Activated CD4-positive, alpha-beta T cell treated with anti-CD3 and anti-CD28 coated beads for 24 hours (primary cell): ENCODE data around the gene CACNA1G.
A peak's percentile ranks its signal among the peaks of the same experiment; 100 is the strongest.

Experiments used
- DNase-seq, 2 donors: peaks; one replicate each; pipeline ENCODE4 v3.0.0-alpha.2; 2020; ENCODE audit warnings: low read depth in 2 of 2

The CACNA1G gene

DNA sequence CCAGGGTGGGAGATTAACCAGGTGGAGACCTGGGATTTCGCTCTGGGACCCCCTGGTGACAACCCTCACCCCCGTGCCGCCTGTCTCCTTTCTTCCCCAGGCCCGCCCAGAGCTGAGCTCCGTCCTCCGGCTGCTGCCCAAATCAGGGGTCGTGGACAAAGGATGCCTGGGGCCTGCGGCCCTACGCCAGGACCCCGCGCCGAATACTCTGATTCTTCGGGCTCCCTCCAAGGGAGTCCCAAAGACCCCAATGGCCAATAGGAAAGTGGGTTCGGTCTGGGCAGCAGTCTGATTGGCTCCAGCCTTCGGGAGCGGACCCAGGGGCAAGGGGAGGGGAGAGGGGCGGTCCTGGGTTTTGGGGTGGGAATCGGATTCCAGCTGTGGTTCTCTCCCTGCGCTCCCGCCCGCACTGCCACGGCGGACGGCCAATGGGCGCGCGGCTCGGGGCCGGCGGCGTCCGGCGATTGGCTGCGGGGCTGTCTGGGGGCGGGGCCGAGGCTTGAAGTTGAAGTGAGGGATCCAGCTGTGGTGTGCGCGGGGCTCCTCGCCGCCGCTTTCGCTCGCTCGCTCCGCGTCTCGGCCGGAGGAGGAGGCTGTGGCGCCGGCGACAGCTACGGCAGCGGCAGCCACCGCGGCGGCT lies at the start of gene CACNA1G:
TSS of gene CACNA1G (plus strand) at position 531 of the 640 bp plus-strand sequence. CDS start 745 bp downstream, outside the sequence.
- DNase-seq: peak; percentile 73 to 87

DNA sequence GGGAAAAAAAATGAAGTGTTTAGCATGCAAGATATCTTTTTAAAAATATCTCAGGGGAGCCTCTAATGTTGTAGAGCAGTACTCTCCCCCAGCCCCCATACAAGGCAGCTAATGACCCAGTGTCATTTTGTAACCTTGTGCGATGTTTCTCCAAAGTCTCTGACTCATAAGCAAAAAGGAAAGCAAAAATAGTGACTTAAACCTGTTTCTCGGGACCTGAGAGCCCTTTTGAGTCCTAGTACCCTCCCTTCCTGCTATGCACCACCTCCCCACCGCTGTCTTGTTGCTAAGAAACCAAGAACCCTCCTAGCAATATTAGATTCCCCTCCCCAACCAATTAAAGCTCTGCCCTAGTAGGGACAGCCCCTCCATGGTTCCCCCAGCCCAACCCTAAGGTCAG lies 49.5 kb upstream of the CACNA1G start:
- peak in 1 of 2 donors; percentile 7 for DNase-seq

DNA sequence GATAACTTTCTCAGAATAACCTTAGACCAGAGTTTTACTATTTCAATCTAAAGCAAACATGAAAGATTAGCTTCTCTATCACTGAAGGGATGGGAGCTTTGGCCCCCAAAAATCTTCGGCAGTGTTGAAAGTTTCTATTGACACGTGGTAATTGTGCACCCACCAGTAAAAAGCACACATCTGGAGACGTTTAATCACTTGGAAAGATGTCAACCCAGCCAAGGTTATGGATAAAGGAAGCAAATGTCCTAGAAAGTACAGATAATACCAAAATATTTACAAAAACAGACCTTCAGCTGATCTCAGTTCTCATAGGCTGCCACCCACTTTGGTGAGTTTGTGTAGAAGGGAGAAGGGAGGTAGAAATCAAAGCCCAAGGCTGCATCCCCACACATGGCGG lies 47.0 kb upstream of the CACNA1G start:
- no peak for DNase-seq

DNA sequence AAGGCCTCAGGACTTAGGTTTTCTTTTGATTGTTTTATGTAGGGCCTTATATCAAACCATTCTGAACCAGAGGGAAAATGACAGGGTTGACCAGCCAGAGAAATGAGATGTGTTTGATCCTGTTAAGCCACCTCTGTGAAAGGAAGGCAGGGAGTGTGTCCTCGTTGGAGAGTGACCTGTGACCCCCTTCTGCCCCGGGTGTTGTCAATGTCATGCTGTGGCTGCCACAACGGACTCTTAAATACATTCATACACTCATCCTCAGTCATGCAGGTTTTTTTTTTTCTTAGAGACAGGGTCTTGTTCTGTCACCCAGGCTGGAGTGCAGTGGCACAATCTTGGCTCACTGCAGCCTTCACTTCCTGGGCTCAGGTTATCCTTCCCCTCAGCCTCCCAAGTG lies 46.1 kb upstream of the CACNA1G start:
- DNase-seq: no peak

DNA sequence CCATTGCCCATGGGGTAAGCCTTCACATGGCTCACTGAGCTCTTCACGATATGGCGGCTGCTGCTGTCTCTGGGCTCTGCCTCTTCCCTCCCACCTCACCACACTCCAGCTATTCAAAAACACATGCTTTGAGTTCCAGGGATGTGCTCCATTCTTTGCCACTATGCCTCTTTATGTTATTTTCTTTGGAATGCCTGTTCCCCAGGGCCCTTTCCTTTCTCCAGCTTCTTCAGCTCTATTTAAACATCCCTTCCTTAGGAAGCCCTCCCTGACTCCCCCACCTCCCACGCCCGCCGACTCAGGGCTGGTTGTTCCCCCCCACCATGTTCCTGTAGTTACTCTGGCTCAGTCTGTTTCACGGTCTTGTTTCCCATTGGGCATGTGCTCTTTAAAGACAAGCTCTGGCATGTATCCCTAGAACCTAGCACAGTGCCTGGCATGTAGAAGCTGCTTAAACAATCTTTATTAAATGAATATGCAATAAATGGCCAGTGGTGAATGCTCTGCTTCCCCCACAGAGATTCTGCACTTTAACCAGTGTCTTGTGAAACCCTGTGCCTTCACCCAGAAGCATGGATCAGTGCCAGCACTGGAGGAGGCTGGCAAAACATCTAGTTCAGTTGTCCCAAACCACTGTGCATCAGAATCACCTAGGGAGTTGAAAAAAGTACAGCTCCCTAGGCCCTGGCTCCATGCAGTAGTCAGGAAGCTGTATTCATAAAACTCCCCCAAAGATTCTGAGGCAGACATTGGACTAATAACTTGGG lies 45.4 kb upstream of the CACNA1G start:
- no peak for DNase-seq

DNA sequence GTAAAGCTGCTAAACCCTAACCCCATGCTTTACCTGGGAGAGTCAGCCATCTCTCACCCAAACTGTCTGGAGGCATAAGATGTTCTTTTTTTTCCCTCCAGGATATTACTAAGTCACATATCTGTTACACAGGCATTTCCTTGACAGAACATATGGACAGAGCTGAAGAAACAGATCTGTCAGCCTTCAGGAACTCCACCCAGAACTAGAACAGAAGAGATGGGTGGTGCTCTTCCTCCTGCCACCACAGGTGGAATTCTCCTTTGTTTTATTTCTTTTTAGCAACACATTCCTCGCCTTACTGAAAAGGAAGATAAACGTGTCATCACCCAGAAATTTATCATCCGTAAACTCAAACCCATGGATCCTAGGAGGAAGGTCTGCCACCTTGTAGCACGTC lies 43.5 kb upstream of the CACNA1G start:
- DNase-seq: no peak

DNA sequence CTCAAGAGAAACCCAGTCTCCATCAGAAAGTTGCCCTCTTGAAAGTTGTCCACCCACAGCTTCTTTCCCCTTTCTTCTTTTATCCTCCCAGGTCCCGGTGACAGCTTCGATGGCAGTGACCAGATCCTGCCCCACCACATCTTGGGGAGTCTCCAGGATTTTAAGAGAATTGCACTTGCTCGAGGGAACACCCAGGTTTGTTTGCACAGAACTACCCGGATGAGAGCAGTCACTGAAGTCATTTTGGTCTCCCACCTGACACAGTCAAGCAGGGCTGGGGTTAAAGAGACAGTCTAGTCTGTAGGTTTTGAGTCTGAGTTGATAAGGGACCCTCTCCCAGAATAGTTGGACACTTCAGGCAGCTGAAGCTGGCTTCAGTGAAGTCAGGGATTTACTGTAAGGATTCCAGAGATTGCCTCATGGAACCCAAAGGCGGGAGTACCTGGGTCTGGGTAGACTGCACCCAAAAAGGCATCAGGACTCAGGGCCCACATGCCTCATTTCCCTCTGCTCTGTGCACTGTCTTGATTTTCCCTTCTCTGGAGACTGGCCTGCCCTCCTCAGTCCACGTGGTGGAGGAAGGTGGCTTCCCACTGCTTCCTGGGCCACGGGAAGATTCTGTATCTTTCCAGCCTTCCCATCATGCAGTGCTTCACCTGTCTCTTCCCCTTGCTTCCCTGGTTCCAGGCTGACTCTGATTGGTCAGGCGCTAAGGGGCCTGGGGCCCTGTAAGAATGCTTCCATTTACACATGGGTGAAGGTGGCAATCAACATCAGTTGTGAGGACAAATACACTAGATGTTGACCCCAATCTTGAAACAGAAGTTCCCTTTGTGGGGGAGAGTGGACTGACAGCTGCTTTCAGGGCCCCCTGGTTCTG lies 42.8 kb upstream of the CACNA1G start:
- DNase-seq: no peak

DNA sequence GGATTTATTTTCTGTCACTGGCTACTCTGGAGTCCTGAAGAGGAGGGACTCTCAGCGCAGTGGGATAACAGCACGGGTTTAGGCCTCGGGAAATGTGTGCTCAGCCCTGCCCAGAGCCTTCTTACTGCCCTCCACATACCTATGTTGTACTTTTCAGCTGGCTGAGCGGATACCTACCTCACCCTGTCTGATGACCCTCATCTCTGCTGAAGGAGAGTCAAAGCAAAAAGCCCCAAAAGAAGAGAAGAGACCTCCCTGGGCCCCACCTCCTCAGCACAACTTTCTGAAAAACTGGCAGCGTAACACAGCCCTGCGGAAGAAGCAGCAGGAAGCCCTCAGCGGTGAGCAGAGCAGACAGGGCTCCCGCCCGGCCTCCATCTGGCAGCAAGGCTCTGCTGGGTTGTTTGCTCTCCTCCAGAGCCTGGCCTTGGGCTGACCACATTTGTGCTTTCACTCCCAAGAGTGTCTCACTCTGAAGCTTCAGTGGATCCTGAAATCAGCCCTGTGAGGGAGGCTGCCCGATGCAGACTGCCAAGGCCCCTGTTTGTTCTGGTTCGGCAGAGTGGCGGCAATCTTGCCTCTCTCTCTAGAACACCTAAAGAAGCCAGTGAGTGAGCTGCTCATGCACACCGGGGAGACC lies 42.0 kb upstream of the CACNA1G start:
- no peak for DNase-seq

DNA sequence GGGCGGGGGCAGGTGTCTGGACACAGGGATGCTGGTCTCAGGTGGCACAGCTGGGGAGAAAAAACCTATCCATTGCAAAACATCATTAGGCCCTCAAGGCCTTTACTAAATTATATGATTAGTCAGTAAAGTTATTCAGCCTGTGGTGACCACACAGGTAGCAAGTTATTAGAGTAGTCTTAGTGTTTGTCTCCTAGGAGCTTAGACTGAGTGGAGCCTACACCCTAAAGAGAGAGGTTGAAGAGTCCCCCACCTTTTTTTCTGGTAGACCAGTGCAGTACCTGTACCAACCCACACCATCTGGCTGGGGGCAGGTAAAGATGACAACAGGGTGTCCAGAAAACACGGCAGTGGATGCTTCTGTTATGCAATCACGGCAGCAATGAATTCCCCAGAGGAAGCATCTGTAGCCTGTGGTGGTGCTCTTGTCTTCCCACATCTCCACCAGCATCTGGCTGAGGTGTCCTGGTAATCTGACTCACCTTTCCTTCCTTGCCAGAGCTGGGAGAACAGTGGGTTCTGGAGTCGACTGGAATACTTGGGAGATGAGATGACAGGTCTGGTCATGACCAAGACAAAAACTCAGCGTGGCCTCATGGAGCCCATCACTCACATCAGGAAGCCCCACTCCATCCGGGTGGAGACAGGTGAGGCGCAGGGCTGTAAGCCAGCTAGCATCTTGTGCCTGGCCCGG lies 41.2 kb upstream of the CACNA1G start:
- DNase-seq: no peak

DNA sequence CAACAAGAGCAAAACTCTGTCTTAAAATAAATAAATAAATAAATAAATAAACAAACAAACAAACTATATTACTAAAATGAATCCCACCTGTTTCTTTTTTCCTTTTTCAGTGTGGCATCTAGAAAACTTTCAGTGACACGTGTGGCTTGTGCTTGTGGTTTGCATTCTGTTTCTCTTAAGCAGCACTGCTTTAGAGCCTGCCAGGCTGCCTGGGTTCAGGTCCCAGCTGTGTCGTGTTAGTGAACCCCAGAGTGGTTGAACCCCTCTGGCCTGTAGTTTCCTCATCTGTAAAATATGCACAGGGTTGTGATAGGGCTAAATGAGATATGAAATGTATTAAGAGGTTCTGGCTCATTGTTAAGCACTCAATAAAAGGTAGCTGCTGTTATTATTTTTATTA lies 40.0 kb upstream of the CACNA1G start:
- DNase-seq: no peak

DNA sequence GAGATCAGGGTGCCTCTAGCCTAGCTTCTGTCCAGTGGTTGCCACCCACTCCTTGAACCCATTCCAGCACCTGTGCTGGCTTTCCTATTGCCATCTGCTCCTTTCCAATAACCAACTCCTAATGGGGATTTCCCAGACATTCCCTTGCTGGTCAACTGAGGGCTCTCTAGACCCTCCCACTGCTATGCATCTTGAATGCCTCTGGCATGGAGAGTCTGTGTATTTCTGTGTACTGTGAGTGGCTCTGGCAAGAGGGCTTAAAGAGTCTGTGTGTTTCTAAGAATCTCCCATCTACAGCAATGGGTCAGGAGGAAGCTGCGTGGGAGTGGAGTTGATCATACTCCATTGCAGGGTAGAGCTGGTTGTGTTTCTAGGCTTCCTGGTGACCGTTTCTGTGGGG lies 39.0 kb upstream of the CACNA1G start:
- no peak for DNase-seq

DNA sequence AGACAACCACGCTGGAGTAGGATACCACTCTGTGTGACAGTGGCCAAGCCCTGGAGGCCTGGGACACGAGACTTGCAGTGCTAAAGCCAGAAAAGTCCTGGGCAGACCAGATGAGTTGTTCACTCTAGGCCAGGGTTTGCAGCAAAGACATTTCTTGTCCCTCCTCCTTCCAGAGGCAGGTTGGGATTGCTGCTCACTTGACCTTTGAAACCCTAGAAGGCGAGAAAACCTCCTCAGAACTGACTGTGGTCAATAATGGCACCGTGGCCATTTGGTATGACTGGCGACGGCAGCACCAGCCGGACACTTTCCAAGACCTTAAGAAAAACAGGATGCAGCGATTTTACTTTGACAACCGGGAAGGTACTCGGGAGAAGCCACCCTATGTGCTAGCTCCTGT lies 37.7 kb upstream of the CACNA1G start:
- no peak for DNase-seq

DNA sequence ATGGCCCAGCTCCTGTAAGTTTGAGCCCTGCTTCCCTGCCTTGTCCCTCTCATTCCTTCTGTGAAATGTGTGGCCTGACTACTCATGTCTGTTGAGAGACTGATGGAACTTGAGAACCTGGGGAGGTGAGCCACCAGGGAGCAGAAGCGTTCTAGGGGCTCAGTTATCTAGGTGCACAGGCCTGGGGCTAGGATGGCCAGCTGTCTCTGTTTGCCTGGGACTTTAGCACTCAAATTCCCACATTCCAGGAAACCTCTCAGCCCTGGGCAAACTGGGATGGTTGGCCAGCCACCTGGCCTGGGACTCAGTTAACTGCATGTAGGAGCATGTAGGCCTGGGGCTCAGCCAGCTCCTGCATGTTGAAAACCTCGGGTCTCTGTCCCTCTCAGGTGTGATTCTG lies 37.3 kb upstream of the CACNA1G start:
- no peak for DNase-seq

DNA sequence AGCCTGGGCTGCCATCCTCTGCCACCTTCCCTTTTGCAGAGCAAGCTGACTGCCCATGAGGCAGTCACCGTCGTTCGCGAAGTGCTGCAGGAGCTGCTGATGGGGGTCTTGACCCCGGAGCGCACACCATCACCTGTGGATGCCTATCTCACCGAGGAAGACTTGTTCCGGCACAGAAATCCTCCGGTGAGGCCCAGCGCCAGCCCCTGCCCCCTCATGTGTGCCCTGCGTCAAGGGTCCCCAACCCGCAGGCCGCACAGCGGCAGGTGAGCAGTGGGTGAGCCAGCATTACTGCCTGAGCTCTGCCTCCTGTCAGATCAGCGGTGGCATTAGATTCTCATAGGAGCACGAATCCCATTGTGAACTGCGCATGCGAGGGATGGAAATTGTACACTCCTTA lies 35.7 kb upstream of the CACNA1G start:
- no peak for DNase-seq

DNA sequence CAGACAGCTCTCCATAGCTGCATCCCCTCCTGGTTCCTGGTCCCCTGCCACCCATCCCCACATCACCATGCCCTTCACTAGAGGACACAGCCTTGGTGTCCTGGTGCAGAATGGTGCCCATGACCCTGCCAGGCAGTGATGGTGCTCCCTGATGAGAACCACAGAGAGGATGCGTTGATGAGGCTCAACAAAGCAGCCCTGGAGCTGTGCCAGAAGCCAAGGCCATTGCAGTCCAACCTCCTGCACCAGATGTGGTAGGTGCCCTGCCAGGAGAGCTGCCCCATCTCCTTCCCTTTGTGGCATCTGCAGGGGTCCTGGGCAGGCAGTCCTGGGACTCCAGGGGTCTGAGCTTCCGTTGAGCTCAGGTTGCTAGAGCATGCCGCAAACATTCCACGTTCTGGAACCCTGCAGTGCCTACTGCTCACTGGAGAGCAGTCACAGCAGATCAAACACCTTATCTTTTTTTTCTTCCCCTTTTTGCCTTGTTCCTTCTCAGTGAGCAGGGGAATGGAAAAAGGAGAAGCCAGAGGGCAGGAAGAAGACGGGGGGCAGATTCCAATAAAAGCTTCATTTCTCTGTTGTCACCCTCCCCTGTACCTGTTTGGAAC lies 33.3 kb upstream of the CACNA1G start:
- no peak for DNase-seq

DNA sequence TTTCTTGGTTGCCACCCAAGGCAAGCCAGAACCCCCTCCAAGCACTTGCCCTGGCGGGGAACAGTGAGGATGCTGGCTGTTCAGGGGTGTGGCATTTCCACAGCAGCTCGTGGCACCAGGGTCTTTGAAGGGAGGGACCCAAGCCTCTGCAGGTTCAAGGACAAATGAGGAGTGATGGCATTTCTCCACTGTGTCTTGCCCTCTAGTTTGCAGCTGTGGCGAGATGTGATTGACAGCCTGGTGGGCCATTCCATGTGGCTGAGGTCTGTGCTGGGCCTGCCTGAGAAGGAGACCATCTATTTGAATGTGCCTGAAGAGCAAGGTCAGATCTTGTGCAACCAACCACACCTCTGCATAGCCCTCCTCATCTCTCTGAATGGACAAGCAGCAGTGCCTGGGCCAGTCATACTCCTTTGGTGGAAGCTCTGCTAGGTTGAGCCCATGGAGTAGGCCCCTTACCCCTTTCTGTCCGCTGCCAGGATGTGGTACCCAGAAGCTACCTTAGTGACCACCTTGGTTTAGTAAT lies 32.5 kb upstream of the CACNA1G start:
- no peak for DNase-seq

DNA sequence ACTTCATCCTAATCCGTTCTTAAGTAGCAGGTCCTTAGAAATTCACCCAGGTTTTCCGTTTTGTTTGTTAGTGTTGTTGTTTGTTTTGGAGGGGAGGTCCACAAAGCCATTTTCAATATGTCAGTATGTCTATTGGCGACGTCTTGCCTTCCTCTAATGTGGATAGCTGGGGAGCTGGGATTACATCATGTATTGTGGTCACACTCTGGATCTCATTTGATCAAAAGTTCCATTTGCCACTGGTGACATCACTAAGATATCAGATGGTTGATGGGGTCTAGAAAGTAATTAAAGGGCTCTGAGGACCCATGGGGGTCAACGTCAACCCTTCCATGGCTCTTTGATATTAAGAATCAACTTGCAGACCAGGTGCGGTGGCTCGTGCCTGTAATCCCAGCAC lies 30.7 kb upstream of the CACNA1G start:
- DNase-seq: no peak

DNA sequence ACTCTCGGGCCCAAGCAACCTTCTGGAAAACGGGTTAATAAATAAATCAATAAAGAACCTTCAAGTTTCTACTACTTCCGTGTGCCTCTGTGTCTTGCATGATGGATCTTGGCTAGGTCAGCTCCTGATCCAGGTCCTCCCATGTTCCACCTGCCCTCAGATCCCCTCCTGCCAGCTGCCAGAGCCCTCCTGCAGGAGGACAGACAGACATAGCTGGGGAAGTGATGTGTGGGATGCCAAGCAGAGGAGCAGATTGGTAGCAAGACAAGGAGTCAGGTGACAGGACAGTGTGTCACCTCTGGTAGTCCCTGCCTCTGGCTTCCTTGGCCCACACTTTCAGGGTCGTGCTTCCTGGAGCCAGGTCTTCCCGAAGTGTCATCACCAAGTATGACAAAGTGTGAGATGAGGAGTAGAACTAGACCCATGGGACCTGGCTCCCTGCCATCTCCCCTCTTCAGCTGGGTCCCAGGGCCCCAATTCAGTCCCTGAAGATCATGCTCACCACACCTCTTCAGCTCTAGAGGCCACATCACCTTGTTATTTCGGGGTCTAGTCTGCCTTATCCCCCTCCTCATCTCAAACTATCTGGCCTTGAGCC lies 29.0 kb upstream of the CACNA1G start:
- no peak for DNase-seq

DNA sequence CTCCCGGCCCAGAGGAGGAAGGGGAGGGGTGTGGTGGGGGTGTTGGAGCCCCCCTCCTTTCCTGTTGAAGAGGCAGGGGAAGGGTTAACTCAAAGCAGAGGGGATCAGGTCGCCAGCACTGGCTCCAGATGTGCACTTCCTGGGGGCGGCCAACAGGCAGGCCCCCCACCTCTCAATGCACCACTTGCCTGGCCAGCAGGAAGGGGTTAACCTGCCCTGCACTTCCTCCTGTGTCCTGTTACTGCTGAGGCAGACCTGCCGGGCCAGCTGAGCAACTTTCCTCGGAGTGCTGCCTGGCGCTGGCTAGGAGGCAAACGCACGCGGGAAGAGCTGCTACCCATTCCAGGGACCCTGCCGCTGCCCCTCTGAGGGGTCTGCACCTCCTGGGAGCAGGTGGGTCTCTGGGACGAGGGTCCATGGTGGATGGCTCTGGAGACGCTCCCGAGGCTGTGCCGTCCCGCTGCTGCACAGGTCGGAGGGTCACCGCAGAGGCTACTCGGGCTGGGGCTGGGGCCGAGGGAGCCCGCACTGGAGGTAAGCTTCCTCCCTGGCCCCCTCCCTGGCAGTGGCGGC lies 28.0 kb upstream of the CACNA1G start, which contains the start of gene EPN3:
TSS of gene EPN3 (plus strand) at position 284 of the 573 bp plus-strand sequence. CDS start 3,822 bp downstream, outside the sequence.
- no peak for DNase-seq

DNA sequence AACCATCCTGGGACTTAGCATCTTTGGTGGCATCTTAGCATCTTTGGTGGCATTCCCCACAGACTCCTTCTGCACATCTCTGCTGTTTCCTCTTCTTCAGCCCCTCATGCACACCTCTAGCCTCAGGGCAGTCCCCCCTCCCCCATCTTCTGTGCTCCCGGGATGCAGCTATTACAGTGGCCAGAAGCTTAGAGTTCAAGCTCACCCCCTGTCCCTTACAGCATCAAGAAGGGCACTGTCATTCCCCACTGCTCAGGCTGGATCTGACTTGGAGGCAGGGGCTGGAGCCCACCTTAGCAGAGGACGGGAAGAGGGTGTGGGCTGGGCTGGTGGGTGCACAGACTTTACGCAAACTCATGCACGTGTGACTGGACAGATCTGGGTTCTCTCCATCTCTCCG lies 27.3 kb upstream of the CACNA1G start:
- DNase-seq: no peak
